Thyroid gland (tissue), 4 donors: ENCODE data around the gene SH2D3C. TPM values are rescaled to one million over a fixed set of nuclear protein-coding genes. Genes with fewer than 3 reads are reported as not detected.

Experiments
- DNase-seq, 2 donors: peaks; one replicate each; pipeline ENCODE4 v3.0.0-alpha.2; 2019
- H3K27ac ChIP-seq, 3 donors: fragments of 200-600 bp; sonication (generic); 1 replicate in 2 of 3; 2 replicates in 1 of 3; pipeline ENCODE4 v1.5.1; 2016 to 2019; ENCODE audit warnings: mild to moderate bottlenecking in 1 of 3, moderate library complexity in 1 of 3
- H3K27me3 ChIP-seq: fragments of 200-600 bp; sonication (generic); one replicate; pipeline ENCODE4 v1.5.1; 2019
- H3K36me3 ChIP-seq, 2 donors: fragments of 200-600 bp; sonication (generic); one replicate each; pipeline ENCODE4 v1.5.1; 2016 to 2019
- H3K4me1 ChIP-seq, 2 donors: fragments of 200-600 bp; sonication (generic); one replicate each; pipeline ENCODE4 v1.5.1; 2017 to 2019
- H3K4me3 ChIP-seq, 3 donors: fragments of 200-600 bp; sonication (generic); replicated peaks in 1 of 3; 1 replicate in 2 of 3; 2 replicates in 1 of 3; pipeline ENCODE4 v1.5.1; 2016; ENCODE audit warnings: mild to moderate bottlenecking in 1 of 3
- H3K9me3 ChIP-seq: fragments of 200-600 bp; sonication (generic); one replicate; pipeline ENCODE4 v1.5.1; 2017
- CTCF ChIP-seq, 6 experiments: fragments of 200-600 bp in 3 of 6; fragments of 450-650 bp in 3 of 6; sonication (generic) in 3 of 6; IDR thresholded peaks; one replicate each; pipeline ENCODE4 v1.5.1; 2016 to 2019; ENCODE audit warnings: antibody characterized with exemption in 6 of 6, mild to moderate bottlenecking in 2 of 6, inconsistent platforms in 1 of 6, moderate library complexity in 1 of 6
- POLR2A ChIP-seq, 2 donors: fragments of 450-650 bp; IDR thresholded peaks; one replicate each; pipeline ENCODE4 v1.6.1; 2017; ENCODE audit warnings: antibody characterized with exemption in 2 of 2, mild to moderate bottlenecking in 2 of 2, moderate library complexity in 1 of 2
- WGBS, 2 donors: methylation state at CpG; one replicate each; pipeline ENCODE4 v1.1.5; 2017; 5-methylcytosine and 5-hydroxymethylcytosine counted together
- intact Hi-C: fragments of 100-400 bp; cut with DNase I; formaldehyde crosslinking; loops from one replicate; pipeline ENCODE4 v1.15.1; 2023
- total RNA-seq, 4 donors: library from RNA; depleted of rRNA; stranded (reverse); fragments of >200 nt; gene quantifications; one replicate each; pipeline ENCODE4 v1.2.3, GENCODE V29; 2016

SH2D3C gene
- total RNA-seq, 4 donors from 2014 or later = 10.0 to 24.9 (median 18.2) TPM

GRCh38 chr9:127780126-127780885 lies 1.8 kb upstream of the SH2D3C start:
- TF ChIP-seq CTCF (IDR thresholded peaks at IDR 0.05) (no peak), POLR2A (IDR thresholded peaks at IDR 0.05) (no peak)
- peaks cover 0 to 23% of the 10 kb centered on the region in 2 donors for H3K4me1 ChIP-seq
- no peaks in the 10 kb centered on the region for H3K36me3 ChIP-seq
- intact Hi-C loops = loop anchor here (5.0 to 10.0 kb wide), 3 partner anchors 43 to 188 kb away; partner anchors contain the start of gene TOR2A
- WGBS, 2 donors = 71 to 74% methylated on average over 14 to 15 of the region's 20 CpGs
- no peak for DNase-seq
- H3K4me3 ChIP-seq = no peak overlapping the region
- no peaks in the 10 kb centered on the region for H3K9me3 ChIP-seq
- H3K27me3 ChIP-seq = no peaks in the 10 kb centered on the region
- H3K27ac ChIP-seq = no peak overlapping the region

- 60 to 74% methylated on average over 5 to 15 of the region's 17 CpGs for WGBS, 2 donors
- H3K4me1 ChIP-seq = peaks cover 0 to 19% of the 10 kb centered on the region in 2 donors
- DNase-seq = no peak
- no peaks in the 10 kb centered on the region for H3K9me3 ChIP-seq
- H3K27me3 ChIP-seq = no peaks in the 10 kb centered on the region
- TF ChIP-seq CTCF (IDR thresholded peaks at IDR 0.05) (no peak), POLR2A (IDR thresholded peaks at IDR 0.05) (no peak)
- H3K27ac ChIP-seq = peak overlapping the region in 2 of 3 donors; percentile 28 to 36
- H3K36me3 ChIP-seq = no peaks in the 10 kb centered on the region
- intact Hi-C loops = no loop called here
- H3K4me3 ChIP-seq = no peak overlapping the region
Measured at GRCh38 chr9:127779136-127779981, 893 bp upstream of the SH2D3C start.

- no peak for DNase-seq
- Histone ChIP-seq H3K4me3 (no peak overlapping the region), H3K36me3 (no peaks in the 10 kb centered on the region), H3K9me3 (no peaks in the 10 kb centered on the region), H3K27ac (no peak overlapping the region), H3K27me3 (no peaks in the 10 kb centered on the region), H3K4me1 (peaks cover 0 to 5% of the 10 kb centered on the region in 2 donors)
- 79 to 88% methylated on average over 17 of the region's 18 CpGs for WGBS, 2 donors
- TF ChIP-seq CTCF (IDR thresholded peaks at IDR 0.05) = no peak
- TF ChIP-seq POLR2A (IDR thresholded peaks at IDR 0.05) = no peak
- intact Hi-C loops = no loop called here
Measured at GRCh38 chr9:127777368-127777980, 992 bp downstream of the SH2D3C start.

- no peaks in the 10 kb centered on the region for H3K9me3 ChIP-seq
- H3K4me3 ChIP-seq = no peak overlapping the region
- intact Hi-C loops = no loop called here
- TF ChIP-seq POLR2A (IDR thresholded peaks at IDR 0.05) (no peak), CTCF (IDR thresholded peaks at IDR 0.05) (no peak)
- WGBS, 2 donors = 65 to 67% methylated on average over 5 of the region's 5 CpGs
- DNase-seq = no peak
- no peaks in the 10 kb centered on the region for H3K27me3 ChIP-seq
- H3K27ac ChIP-seq = no peak overlapping the region
- peaks cover 0 to 5% of the 10 kb centered on the region in 2 donors for H3K4me1 ChIP-seq
- no peaks in the 10 kb centered on the region for H3K36me3 ChIP-seq
Measured at GRCh38 chr9:127776924-127777289, 1.6 kb downstream of the SH2D3C start.
